ENCODE results near the gene NFATC1.

NFATC1 gene

DNA sequence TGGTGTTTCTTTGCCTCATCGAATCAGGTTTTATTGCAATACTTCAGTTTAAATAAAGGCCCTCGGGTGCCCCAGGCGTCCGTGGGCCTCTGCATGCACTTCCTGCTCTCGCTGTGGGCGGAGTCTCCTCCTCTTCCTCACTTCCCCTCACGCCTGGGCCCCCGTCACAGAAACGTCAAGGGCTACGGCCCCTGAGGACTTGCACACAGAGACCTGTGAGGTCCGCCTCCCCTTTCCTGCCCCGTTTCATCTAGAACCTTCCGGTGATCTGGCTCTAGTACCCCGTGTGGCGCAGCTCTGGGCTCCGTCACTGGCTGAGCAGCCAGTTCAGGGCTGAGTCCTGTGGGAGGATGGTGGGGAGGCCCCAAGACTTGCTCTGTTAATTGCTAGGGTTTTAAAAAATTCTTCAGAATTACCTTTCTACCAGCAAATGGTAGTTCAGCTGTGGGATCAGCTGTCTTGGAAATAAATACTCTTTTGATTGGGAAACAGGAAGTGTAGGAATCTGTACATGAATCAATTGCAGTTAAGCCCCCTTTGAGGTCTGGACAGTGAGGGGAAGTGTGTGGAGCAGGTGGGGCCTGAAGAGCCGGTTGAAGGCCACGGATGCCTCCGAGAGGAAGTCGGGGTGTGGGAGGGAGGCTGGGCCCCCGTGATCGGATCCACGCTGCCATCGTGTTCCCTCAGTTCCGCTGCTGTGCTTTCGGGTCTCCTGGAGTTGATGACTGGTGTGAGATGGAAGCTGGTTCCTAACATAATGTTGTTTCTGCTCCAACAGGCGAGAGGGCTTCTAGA, 10.2 kb downstream of the NFATC1 start:
- no peak for DNase-seq

DNA sequence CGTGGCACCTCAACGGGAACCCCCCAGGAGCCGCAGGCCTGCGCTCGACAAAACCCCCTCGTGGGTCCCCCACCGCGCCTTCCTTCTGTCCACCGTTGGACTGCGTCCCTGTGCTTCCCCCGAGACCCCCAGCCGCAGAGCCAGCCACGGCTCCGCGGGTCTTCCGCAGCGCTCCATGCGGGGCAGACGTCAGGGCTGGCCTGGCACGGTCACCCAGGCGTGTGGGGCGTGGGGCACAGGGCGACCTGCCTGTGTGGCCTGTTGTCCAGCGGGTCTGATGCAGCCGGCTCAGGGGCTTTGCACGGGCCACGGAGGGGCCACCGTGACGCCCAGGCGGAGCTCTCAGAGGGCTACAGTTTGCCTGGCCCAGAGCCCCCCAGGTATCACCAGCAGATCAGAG, 11.0 kb downstream of the NFATC1 start:
- DNase-seq: no peak

DNA sequence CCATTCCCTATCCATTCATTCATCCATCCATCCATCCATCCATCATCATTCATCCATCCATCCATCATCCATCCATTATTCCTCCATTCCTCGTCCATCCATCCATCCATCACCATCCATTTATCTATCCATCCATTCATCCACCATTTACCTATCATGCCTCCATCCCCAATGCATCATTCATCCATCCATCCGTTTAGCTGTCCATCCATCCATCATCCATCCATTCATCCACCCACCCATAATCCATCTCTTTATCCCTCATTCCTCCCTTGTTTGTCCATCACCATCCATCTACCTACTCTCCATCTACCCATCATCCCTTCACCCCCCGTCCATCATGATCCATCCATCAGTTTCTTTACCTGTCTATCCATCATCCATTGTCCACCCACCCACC, 13.6 kb downstream of the NFATC1 start:
- no peak for DNase-seq

DNA sequence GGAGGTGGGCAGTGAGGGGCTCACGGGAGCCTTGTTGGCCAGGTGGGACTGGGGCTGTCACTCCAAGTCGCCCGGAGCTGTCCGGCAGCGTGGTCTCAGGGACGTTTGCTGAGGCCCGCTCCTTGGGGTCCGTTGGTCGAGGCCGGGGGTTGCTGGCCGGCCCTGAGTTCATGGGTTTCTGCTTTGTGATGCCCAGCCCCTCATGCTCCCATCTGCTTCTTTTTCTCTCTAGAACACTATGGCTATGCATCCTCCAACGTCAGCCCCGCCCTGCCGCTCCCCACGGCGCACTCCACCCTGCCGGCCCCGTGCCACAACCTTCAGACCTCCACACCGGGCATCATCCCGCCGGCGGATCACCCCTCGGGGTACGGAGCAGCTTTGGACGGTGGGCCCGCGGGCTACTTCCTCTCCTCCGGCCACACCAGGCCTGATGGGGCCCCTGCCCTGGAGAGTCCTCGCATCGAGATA, 14.5 kb downstream of the NFATC1 start:
- no peak for DNase-seq

GRCh38 chr18:79410731-79411613, 15.2 kb downstream of the NFATC1 start:
- DNase-seq: no peak

- no peak for DNase-seq
Observed at GRCh38 chr18:79411614-79412526, 16.1 kb downstream of the NFATC1 start.

- DNase-seq: no peak
Observed at GRCh38 chr18:79413025-79413424, 17.3 kb downstream of the NFATC1 start.

DNA sequence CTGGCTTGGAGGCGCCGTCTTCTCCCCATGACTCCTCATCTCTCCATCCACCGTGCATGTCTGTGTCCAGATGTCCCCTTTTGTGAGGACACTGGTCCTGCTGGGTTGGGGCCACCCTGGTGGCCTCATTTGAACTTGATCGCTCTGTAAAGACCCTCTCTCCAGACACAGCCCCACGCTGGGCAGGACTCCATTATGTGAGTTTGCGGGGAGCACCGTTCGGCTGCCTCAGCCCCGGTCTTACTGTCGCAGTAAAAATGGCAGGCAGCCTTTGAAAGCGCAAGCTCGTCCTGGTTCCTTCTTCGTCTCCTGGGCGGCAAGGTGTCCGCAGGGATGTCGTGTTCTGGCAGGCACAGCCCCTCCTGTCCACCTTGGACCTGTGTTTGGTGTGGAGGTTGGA, 17.7 kb downstream of the NFATC1 start:
- no peak for DNase-seq

- no peak for DNase-seq
Observed at GRCh38 chr18:79413901-79414300, 18.2 kb downstream of the NFATC1 start.

DNA sequence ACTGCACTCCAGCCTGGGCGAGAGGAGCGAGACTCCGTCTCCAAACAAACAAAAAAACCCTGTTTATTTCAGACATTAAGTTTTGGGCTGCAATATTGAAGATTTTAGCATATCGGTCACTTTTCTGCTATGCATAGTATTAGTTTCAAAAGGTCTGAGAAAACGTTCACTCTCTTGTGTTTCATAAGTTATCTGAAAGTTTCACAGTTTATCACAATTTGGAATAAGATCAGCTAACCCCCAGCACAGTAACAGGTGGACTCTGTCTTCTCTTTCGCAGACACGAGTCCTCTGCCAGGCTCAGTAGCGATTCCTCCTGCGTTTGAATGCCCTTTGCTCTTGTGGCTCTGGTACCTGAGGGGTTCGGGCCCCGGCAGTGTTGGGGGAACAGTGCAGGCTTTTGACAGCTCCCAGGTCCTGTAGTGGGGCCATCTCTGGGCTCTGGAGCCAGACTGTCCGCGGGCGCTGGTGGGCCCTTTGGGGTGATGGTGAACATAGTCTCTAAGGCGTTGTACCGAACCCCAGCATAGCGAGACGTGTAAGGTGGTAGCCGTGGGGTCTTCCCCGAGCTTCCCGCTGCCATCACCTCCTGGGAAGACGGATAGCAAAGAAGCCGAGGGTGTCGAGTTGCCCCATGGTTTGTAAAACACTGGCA, 20.4 kb downstream of the NFATC1 start:
- DNase-seq: no peak

GRCh38 chr18:79416677-79417052, 20.9 kb downstream of the NFATC1 start:
- no peak for DNase-seq

GRCh38 chr18:79418236-79418635, 22.5 kb downstream of the NFATC1 start:
- DNase-seq: no peak

DNA sequence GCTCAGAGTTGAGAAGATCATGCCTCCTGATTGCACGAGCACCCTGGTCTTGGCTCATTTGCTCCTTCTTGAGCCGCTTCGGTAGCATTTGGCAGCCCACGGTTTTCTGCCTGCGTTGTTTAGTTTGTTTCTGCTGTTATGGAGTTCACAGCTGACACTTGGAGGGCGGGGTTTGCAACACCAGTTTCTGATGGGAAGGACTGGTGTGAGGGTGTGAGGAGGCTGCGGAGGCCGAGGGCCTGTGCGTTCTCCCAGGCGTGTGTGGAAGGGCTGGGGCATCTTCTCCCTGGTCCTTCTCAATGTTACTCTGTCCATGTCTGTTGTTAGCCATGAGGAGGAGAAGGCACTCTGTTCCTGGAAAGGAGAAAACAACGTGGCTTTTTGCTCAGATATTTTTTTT, 22.9 kb downstream of the NFATC1 start:
- DNase-seq: no peak

GRCh38 chr18:79420033-79420745, 24.5 kb downstream of the NFATC1 start:
- DNase-seq: no peak

- DNase-seq: no peak
Observed at GRCh38 chr18:79421275-79421857, 25.6 kb downstream of the NFATC1 start.

GRCh38 chr18:79422022-79422782, 26.5 kb downstream of the NFATC1 start:
- DNase-seq: no peak

GRCh38 chr18:79422783-79423165, 27.0 kb downstream of the NFATC1 start:
- no peak for DNase-seq

DNA sequence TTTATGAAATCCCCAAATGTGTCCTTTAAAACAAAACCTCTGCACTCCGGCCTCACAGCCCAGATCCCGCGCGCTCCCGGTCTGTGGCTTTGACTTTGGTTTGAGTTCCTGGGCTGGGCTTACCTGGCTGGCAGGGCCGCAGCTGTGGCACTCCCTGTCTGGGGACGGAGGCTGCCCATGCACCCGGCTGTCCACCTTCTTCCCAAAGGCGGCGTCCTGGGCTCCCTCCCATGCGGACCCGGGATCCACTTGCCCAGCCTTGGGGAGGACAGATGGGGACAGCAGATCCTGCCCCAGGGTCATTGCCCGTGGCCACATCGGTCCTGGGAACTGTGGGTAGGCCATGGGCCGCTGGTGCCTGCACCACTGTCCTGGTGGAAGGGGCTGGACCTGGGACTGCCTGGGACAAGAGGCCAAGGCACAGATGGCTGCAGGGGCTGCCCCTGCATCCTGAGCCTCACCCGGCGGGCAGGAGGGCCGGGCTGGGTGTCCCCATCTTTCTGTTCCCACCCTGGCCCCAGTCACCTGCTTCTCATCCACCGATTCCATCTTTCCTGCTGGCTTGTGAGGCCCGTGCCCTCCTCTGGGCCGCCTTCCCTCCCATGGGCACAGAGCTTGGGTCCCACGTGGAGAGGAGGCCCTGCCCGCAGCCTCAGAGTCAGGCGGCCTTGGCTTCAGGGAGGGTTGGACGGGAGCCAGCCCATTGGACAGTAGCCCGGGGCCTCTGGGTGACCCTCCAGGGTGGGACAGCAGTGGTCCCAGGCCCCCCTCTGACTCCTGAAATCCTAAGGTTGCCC, 27.7 kb downstream of the NFATC1 start:
- no peak for DNase-seq

GRCh38 chr18:79424008-79424565, 28.4 kb downstream of the NFATC1 start:
- DNase-seq: no peak
